A204.1 (cell line): ENCODE results near the gene ITGB1.

Source experiments
- FAIRE-seq: peaks from 2 replicates; lab custom pipeline; 2012; peaks lifted over from hg19 to GRCh38; lab: Jason Lieb, UNC

The ITGB1 gene

DNA sequence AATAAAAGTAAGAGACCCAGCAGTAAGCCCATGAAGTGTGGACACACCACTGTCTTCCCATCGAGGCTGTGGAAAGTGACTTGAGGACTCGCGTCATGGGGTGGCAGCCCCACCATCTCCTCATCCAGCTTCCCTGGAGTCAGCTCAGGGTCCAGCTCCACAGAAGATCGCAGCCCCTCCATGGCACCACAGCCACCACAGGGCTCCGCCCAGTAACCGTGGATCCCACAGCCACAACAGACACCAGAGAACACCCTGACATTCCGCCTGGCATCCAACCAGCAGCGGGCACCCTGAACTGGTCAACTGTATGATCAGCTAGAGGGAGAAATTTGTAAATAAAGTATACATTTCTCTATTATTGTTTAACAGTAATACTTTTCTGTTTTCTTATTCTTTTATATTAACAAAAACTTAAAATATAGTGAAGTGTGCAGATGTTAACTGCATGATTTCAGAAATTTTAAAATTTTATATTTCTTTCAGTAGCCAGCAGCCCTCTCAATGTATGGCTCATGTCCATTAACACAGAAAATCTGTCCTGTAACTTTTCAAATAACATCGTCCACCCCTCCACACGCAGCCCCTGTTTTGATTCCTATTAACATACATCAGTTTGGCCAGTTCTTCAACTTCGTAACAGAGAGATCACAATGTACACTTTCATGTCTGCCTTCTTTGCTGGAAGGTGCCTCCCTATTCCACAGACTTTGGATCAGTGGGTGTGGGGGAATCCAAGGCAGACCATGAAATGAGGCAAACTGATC lies 69.7 kb downstream of the ITGB1 start:
- FAIRE-seq, result no peak

DNA sequence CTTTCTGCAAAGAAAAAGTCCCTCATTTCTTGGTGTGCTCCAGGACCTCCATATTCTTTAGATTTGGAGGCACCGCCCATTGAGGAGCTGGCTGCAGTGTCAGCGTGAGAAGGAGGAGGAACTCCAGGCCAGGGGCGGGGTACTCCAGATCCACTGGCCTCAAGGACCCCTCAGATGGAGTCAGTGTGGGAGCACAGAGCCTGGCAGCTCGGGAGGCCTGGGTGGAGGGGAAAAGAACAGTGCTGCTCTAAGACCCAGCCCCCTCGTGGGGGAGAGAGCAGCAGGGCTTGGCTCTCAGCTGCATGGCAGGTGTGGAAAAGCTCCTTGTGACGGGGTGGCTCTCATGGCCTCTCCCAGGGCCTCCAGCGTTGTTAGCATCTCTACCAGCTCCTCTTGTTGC lies 70.5 kb downstream of the ITGB1 start:
- FAIRE-seq, result no peak

DNA sequence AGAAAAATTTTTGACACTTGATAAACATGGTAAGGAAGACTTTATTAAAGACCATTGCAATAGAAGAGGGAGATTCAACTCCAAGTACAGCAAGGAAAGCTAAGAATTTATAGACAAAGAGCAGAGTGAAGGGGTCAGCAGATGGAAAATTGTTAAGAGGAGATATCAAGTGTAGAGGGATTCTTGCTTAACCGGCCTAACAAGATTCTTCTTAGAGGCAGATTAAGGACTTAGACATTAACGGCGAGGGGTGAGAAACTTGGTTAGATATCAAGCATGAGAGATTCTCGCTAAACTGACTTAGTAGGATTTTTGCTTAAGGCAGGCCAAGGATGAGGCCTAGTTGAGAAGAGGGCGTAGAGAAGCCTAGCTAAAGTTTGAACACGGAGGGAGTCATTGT lies 76.0 kb downstream of the ITGB1 start:
- FAIRE-seq, result no peak

DNA sequence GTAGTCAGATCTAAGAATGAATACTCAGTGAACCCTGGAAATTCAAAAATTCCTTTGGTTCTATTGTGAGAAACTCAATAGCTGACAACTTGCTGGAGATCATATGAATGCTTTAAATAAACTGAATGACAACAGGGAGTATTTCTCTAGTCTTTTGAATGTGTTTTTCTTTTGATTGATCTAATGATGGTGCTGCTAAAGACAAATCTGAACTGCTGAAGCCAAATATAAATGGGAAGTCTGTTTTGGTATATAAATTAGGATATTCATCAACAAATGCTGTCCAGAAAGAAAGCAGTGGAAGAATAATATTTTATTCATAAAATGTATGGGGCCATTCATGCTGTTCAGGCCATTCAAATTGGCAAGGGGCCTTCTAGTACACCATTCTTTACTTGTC lies 79.4 kb downstream of the ITGB1 start:
- no peak for FAIRE-seq

DNA sequence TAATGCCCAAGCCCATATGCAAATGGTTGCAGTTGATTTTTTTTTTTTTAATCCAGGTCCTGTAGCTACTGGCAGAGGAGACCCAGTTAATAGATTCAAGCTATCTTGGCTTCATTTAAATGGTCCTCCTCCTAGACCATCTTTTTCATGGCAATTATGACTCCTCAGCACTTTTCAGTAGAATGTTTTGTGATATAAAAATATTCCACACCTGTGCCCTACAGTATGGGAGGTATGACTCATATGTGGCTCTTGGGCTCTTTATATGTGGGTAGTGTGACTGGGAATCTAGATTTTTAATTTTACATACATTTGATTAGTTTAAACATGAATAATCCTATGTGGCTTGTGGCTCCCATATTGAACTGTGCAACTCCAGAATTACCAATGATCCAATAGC lies 80.1 kb downstream of the ITGB1 start:
- no peak for FAIRE-seq

DNA sequence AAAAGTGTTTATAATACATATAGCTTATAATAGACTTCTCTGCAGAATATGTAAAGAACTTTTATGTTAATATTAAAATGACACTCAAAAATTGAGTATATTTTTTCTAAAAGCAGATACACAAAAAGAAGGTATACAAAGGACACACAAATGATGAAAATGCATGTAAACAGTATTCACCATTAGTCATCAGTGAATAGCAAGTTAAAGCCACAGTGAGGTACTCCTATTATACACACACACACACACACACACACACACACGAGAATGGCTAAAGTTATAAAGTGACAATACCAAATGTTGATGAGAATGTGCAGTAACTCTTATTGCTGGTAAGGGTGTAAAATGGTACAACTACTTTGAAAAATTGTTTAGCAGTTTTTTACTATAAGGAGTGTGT lies 92.9 kb downstream of the ITGB1 start:
- FAIRE-seq, result no peak

DNA sequence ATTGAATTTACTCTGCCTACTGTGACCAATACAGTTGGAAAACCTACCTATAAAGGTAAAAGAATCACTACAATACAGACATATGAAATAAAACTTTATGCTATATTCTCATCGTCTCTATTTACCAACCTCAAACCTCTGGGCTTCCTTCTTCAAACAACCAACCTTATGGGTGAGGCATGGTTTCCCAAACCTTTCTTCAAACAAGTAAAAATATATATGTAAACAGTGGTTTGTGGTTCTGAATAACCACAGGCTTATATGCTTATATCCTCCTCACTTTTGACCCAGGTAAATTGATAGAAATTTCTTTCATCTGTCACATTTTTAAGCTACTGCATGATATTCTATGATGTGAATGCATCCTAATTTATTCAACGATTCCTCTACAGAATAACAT lies 103.6 kb downstream of the ITGB1 start:
- no peak for FAIRE-seq

DNA sequence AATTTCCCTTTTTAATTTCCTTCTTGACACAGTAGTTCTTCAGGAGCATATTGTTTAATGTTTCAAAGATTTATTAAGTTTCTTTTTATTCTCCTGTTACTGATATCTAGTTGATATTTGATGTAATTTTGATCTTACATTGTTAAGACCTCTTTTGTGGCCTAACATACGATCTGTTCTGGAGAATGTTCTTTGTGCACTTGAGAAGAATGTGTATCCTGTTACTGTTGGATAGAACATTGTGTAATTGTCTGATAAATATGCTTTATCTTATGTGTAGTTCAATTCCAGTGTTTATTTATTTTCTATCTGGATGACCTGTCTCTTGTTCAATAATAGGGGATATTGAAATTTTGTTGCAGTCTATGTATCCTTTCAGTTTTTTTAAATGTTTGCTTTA lies 106.7 kb downstream of the ITGB1 start:
- FAIRE-seq, result no peak
